ENCODE data around the gene FAM50A. TPM values are rescaled to one million over a fixed set of nuclear protein-coding genes. Genes with fewer than 3 reads are reported as not detected.
A peak's percentile ranks its signal among the peaks of the same experiment; 100 is the strongest.

Gene FAM50A
- total RNA-seq, 1 experiment from 2014 or later = 53.8 TPM

- peaks cover 6% of the 10 kb centered on the region; the same call in 1 of the 2 replicates for H3K36me3 ChIP-seq (ENCODE audit: low read depth, low read length)
- TF ChIP-seq EZH2phosphoT487 (IDR thresholded peaks at IDR 0.05; ENCODE audit: borderline replicate concordance, low read length) (no peak), EZH2 (IDR thresholded peaks at IDR 0.05; ENCODE audit: low read length, unreplicated experiment) (no peak)
- TF ChIP-seq, protein P1, sequence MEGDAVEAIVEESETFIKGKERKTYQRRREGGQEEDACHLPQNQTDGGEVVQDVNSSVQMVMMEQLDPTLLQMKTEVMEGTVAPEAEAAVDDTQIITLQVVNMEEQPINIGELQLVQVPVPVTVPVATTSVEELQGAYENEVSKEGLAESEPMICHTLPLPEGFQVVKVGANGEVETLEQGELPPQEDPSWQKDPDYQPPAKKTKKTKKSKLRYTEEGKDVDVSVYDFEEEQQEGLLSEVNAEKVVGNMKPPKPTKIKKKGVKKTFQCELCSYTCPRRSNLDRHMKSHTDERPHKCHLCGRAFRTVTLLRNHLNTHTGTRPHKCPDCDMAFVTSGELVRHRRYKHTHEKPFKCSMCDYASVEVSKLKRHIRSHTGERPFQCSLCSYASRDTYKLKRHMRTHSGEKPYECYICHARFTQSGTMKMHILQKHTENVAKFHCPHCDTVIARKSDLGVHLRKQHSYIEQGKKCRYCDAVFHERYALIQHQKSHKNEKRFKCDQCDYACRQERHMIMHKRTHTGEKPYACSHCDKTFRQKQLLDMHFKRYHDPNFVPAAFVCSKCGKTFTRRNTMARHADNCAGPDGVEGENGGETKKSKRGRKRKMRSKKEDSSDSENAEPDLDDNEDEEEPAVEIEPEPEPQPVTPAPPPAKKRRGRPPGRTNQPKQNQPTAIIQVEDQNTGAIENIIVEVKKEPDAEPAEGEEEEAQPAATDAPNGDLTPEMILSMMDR (conservative IDR thresholded peaks at IDR 0.05; ENCODE audit: low read depth, low read length) = no peak
- no peak for ATAC-seq
- H3K9ac ChIP-seq (ENCODE audit: low read length) = no peak overlapping the region
- CTCF ChIA-PET = no interaction called here
- POLR2A ChIA-PET (ENCODE audit: unreplicated experiment) = interaction anchor here (0.6 kb wide), 1 partner anchor 74 kb away, joined by 8 read pairs; no protein-coding TSS in a partner anchor
- H3K9me3 ChIP-seq (ENCODE audit: low read length) = no peaks in the 10 kb centered on the region
- no peak overlapping the region for H3K4me3 ChIP-seq (ENCODE audit: low read length)
- no peak overlapping the region for H3K27ac ChIP-seq (ENCODE audit: low read length)
- H3K4me2 ChIP-seq (ENCODE audit: low read length) = no peak overlapping the region
- no peaks in the 10 kb centered on the region for H3K79me2 ChIP-seq (ENCODE audit: low read length)
- intact Hi-C loops (cut with micrococcal nuclease) = loop anchor here (10.0 kb wide), 1 partner anchor 58 kb away; the partner anchor contains the start of gene RPL10
- H3K27me3 ChIP-seq (ENCODE audit: low read length) = no peaks in the 10 kb centered on the region
- BruUV-seq (replicated peaks) = no TSS peak
- no peak for DNase-seq
- H3K9me2 ChIP-seq (replicated peaks; ENCODE audit: low read length) = no peaks in the 10 kb centered on the region
- H3F3A ChIP-seq (ENCODE audit: low read length, unreplicated experiment) = no peaks in the 10 kb centered on the region
- no peaks in the 10 kb centered on the region for H3K4me1 ChIP-seq (ENCODE audit: insufficient read depth, low read length)
- H4K20me1 ChIP-seq (ENCODE audit: low read length) = no peaks in the 10 kb centered on the region
- no peak overlapping the region for H2AFZ ChIP-seq (ENCODE audit: low read length)
These were observed 8.9 kb downstream of the FAM50A start for GRCh38 chrX:154452823-154453222.

DNA sequence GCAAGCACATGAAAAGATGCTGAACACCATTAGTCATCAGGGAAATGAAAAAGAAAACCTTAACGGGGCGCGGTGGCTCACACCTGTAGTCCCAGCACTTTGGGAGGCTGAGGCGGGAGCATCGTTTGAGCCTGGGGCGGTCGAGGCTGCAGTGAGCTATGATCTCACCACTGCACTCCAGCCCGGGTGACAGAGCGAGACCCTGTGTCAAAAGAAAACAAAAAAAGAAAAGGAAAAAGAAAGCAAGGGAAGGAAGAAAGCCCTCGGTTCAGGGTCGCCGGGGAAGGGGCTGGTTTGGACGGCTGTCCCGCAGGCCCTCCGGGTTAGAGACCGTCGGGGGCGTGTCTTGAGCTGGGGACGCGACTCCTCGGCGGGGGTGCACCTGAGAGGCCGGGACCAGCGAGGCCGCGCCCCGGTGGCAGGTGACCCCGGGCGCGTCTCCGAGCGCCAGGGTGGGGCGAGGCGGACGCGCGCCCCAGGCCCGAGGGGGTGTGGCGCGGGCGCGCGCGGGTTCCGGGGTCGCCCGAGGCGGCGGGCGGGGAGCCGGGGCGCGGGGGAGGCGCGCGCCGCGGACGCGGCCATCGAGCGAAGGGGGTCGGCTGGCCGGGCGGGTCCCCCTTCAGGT is 13.7 kb downstream of the FAM50A start:
- CTCF ChIA-PET = no interaction called here
- H4K20me1 ChIP-seq (ENCODE audit: low read length) = no peaks in the 10 kb centered on the region
- H3K27me3 ChIP-seq (ENCODE audit: low read length) = no peaks in the 10 kb centered on the region
- H3K9me3 ChIP-seq (ENCODE audit: low read length) = no peaks in the 10 kb centered on the region
- BruUV-seq (replicated peaks) = no TSS peak
- H3K27ac ChIP-seq (ENCODE audit: low read length) = no peak overlapping the region
- no peaks in the 10 kb centered on the region for H3K36me3 ChIP-seq (ENCODE audit: low read depth, low read length)
- TF ChIP-seq, protein P1 (conservative IDR thresholded peaks at IDR 0.05; ENCODE audit: low read depth, low read length) = no peak
- TF ChIP-seq EZH2 (IDR thresholded peaks at IDR 0.05; ENCODE audit: low read length, unreplicated experiment) = no peak
- no peak for TF ChIP-seq EZH2phosphoT487 (IDR thresholded peaks at IDR 0.05; ENCODE audit: borderline replicate concordance, low read length)
- no peaks in the 10 kb centered on the region for H3K9me2 ChIP-seq (replicated peaks; ENCODE audit: low read length)
- H3K4me2 ChIP-seq (ENCODE audit: low read length) = peak overlapping the region; percentile 69
- H3K4me3 ChIP-seq (ENCODE audit: low read length) = peak overlapping the region; percentile 64
- intact Hi-C loops (cut with micrococcal nuclease) = loop anchor here (10.0 kb wide), 1 partner anchor 63 kb away; the partner anchor contains the start of gene RPL10
- POLR2A ChIA-PET (ENCODE audit: unreplicated experiment) = interaction anchor here (0.6 to 0.8 kb wide), 2 partner anchors 29 to 78 kb away, joined by 4 to 6 read pairs; partner anchors contain the start of gene ATP6AP1
- DNase-seq = peak; percentile 56
- H3F3A ChIP-seq (ENCODE audit: low read length, unreplicated experiment) = no peaks in the 10 kb centered on the region
- no peaks in the 10 kb centered on the region for H3K4me1 ChIP-seq (ENCODE audit: insufficient read depth, low read length)
- peak; percentile 43 for ATAC-seq
- H3K9ac ChIP-seq (ENCODE audit: low read length) = no peak overlapping the region
- peak overlapping the region; percentile 70 for H2AFZ ChIP-seq (ENCODE audit: low read length)
- H3K79me2 ChIP-seq (ENCODE audit: low read length) = peaks cover 17% of the 10 kb centered on the region

Data from PC-3 (cell line).